GM12874 (cell line): ENCODE data around the gene GRN.
A peak's percentile ranks its signal among the peaks of the same experiment; 100 is the strongest.

Source experiments
- TF ChIP-seq, protein P1 (sequence below): IDR thresholded peaks from 2 replicates; pipeline ENCODE4 v1.5.1; 2011; ENCODE audit warnings: low read depth, mild to moderate bottlenecking, control low read depth, low read length, moderate library complexity; ENCODE audit not compliant: insufficient read depth

The GRN gene

DNA sequence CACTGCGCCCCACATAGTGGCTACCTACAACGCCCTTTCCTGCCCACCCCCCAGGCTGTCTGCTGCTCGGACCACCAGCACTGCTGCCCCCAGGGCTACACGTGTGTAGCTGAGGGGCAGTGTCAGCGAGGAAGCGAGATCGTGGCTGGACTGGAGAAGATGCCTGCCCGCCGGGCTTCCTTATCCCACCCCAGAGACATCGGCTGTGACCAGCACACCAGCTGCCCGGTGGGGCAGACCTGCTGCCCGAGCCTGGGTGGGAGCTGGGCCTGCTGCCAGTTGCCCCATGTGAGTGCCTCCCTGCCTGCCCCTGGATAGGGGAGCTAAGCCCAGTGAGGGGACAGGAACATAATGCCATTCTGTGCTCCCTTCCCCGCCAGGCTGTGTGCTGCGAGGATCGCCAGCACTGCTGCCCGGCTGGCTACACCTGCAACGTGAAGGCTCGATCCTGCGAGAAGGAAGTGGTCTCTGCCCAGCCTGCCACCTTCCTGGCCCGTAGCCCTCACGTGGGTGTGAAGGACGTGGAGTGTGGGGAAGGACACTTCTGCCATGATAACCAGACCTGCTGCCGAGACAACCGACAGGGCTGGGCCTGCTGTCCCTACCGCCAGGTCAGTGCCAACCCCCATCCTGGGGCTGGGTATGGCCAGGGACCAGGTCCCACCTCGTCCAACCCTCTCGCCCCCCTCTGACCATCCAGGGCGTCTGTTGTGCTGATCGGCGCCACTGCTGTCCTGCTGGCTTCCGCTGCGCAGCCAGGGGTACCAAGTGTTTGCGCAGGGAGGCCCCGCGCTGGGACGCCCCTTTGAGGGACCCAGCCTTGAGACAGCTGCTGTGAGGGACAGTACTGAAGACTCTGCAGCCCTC lies 7.1 kb downstream of the GRN start:
- TF ChIP-seq, protein P1, sequence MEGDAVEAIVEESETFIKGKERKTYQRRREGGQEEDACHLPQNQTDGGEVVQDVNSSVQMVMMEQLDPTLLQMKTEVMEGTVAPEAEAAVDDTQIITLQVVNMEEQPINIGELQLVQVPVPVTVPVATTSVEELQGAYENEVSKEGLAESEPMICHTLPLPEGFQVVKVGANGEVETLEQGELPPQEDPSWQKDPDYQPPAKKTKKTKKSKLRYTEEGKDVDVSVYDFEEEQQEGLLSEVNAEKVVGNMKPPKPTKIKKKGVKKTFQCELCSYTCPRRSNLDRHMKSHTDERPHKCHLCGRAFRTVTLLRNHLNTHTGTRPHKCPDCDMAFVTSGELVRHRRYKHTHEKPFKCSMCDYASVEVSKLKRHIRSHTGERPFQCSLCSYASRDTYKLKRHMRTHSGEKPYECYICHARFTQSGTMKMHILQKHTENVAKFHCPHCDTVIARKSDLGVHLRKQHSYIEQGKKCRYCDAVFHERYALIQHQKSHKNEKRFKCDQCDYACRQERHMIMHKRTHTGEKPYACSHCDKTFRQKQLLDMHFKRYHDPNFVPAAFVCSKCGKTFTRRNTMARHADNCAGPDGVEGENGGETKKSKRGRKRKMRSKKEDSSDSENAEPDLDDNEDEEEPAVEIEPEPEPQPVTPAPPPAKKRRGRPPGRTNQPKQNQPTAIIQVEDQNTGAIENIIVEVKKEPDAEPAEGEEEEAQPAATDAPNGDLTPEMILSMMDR: no peak

DNA sequence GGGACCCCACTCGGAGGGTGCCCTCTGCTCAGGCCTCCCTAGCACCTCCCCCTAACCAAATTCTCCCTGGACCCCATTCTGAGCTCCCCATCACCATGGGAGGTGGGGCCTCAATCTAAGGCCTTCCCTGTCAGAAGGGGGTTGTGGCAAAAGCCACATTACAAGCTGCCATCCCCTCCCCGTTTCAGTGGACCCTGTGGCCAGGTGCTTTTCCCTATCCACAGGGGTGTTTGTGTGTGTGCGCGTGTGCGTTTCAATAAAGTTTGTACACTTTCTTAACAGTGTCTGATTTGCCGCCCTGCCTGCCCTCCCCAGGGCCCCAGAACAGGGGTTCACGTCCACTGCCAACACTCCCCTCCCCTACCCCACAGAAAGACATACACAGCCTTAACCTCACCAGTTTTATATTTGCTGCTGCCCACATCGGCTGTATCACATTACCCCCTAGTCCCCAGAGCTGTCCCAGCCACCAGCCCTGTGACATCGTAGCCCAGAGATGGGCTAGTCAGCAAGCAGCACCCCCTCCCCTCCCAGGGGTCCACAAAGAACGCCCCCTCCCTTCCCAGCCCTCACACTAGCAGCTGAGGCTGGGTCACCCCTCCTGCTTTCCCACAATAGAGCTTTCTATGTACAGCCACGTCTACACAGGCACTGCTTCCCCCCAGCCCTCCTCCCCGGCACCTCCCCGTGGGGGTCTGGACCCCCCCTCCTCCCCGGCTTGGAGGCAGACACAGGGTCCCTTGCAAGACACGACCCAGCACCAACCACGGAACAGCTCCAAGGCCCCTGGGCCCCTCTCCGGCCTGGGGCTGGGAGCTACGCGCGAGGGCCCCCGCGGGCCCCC lies 7.9 kb downstream of the GRN start:
- TF ChIP-seq, protein P1: no peak

DNA sequence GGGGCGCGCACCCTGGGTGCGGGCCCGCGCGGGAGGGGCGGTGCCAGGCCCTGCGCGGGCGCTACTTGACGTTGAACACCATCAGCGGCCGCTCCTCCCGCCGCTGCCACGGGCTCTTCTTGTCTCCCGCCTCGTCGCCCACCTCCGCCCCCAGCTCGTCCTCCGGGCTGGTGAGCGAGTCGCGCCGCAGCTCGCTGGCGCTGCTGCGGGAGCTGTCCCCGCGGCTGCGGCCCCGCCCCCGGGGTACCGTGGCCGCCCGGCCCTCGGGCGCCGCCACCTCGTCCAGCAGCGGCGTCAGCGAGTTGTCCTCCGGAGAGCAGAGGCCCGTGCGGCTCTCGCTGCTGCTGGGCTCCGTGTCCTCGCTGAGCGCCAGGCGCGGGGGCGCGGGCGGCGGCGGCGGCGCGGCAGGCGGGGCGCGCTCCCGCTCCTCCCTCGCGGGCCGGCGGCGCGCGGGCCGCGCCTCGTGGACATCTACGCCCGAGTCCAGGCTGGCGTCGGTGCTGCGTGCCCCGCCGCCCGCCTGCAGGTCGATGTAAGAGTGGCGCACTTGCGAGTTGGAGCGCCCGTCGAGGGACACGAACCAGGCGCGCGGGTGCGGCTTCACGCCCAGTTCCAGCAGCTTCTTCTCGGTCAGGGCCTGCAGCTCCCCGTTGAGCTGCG lies 8.7 kb downstream of the GRN start:
- TF ChIP-seq, protein P1: no peak

DNA sequence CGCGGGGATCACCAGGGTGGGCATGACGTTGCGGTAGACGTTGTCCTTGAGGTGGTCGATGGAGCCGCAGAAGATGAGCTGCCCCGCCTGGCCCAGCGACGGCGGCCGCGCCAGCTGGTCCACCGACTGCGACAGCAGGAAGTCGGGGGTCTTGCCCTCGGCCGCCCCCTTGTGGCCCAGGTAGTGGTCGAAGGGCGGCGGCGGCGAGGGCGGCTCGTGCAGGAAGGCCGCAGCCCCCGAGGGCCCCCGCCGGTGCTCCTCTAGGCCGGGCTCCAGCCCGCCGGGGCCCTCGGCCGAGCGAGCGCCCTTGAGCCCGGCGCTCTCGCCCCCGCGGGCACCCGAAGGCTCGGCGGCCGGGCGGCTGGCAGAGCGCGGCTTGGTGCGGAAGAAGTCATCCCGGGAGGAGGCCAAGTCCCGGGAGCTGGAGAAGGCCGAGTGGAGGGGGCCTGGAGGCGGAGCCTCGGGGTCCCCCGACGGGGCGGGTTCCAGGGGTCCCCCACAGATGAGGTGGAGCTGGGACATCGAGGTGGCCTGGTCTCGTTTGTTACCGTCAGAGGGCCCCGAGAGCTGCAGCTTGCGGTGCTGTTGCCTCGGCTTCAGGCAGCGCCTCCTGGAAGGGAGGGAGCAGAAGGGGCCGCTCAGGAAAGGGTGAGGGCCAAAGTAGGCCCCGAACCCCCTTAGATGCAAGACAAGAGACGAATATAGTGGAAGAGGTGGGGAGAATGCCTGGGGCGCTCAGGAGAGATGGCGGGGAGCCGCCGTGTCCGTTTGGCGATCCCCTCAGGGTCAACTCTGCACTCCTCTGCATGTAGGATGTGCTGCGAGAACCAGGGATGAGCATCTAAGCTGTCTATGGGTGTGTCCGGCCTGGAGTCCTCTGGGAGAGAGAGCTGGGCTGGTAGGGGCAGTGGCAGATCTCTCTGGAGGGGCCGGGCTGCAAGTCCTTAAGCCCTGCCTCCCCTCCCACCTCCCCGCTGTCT lies 9.8 kb downstream of the GRN start:
- TF ChIP-seq, protein P1: peak; percentile 50

DNA sequence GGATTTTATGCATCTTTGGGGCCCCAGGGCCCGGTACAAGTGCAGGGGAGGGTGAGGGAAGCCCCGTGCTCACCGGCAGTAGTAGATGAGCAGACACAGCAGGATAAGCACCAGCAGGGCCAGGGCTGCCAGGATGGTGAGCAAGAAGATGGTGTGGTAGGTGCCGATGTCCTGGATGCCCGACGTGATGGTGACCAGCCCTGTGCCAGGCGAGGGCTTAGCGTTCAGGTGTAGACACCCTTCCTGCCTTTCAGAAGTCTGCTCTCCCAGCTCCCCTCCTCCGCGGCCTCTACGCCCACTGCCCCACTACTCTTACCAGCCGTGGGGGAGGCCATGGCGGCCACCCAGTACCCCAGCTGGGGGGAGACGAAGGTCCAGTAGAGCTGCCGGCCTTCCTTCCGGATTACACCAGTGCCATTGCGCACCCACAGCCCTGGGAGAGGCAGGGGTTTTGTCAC lies 10.6 kb downstream of the GRN start:
- TF ChIP-seq, protein P1: no peak

DNA sequence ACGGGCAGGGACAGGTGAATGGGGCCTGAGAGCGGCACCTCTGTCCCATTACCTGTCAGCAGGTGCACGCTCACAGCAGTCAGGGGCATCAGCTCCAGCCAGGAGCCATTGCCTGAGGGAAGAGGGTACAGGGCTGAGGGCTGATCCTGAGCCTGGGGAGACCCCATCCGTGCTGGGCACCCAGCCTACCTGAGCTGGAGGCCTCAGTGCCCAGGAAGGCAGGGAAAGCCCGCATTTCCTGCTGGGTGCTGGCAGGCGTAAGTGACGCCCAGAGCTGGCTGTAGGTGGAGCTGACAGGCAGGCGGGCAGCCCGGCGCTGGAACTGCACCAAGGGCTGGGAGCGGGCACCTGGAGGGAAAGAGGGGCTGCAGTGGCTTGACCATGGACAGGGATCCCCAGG lies 11.1 kb downstream of the GRN start:
- TF ChIP-seq, protein P1: no peak
